Measurements from ENCODE around the gene A2M. TPM values are rescaled to one million over a fixed set of nuclear protein-coding genes. Genes with fewer than 3 reads are reported as not detected.

Gene A2M
- total RNA-seq, 1 experiment from 2014 or later: not detected

DNA sequence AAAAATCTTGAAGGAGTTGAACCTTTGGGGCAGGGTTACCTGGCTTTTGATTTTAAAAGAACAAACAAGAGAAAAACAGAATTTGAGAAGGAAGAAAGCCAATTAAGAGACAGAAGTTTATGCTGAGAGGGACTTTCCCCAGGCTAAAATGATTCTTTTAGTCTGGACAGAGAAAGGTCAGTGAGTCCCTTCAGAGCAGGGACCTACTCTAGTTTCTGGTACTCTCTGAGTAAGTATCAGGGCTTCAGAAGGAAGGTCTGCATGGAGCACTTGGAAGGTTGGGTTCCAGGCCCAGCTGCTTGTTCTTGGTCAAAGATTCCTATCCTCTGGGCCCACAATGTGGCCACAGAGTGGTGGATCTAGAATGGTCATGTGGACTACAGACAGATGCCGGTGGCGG lies 66.8 kb downstream of the A2M start:
- Mint-ChIP-seq H3K4me3 (ENCODE audit: low read depth, unreplicated experiment) (no peak overlapping the region), H3K36me3 (ENCODE audit: insufficient read depth, unreplicated experiment) (no peaks in the 10 kb centered on the region), H3K9me3 (ENCODE audit: low read depth, unreplicated experiment) (no peaks in the 10 kb centered on the region), H3K4me1 (ENCODE audit: low read depth, unreplicated experiment) (no peaks in the 10 kb centered on the region), H3K27ac (ENCODE audit: unreplicated experiment) (no peak overlapping the region), H3K27me3 (ENCODE audit: unreplicated experiment) (peaks cover 30% of the 10 kb centered on the region)
- no peak for DNase-seq
- no TSS peak for BruUV-seq (replicated peaks)
- intact Hi-C loops (cut with micrococcal nuclease; ENCODE audit: unreplicated experiment): loop anchor here (1.0 to 10.0 kb wide), 4 partner anchors 274 to 507 kb away; partner anchors contain the start of gene CLEC4E
- CTCF ChIA-PET: interaction anchor here (0.7 to 2.1 kb wide), 6 partner anchors 10 to 505 kb away, joined by 3 to 17 read pairs (median 6); partner anchors contain the start of gene M6PR
- TF ChIP-seq CTCF (IDR thresholded peaks at IDR 0.05; ENCODE audit: unreplicated experiment): no peak

GRCh38 chr12:9047105-9047504 lies 68.6 kb downstream of the A2M start:
- CTCF ChIA-PET: no interaction called here
- Mint-ChIP-seq H3K9me3 (ENCODE audit: low read depth, unreplicated experiment) (no peaks in the 10 kb centered on the region), H3K4me1 (ENCODE audit: low read depth, unreplicated experiment) (no peaks in the 10 kb centered on the region), H3K4me3 (ENCODE audit: low read depth, unreplicated experiment) (no peak overlapping the region), H3K27ac (ENCODE audit: unreplicated experiment) (no peak overlapping the region), H3K36me3 (ENCODE audit: insufficient read depth, unreplicated experiment) (no peaks in the 10 kb centered on the region), H3K27me3 (ENCODE audit: unreplicated experiment) (peaks cover 12% of the 10 kb centered on the region)
- no peak for DNase-seq
- intact Hi-C loops (cut with micrococcal nuclease; ENCODE audit: unreplicated experiment): loop anchor here (5.0 to 10.0 kb wide), 2 partner anchors 272 to 505 kb away; partner anchors contain the start of gene CLEC4E
- no peak for TF ChIP-seq CTCF (IDR thresholded peaks at IDR 0.05; ENCODE audit: unreplicated experiment)
- no TSS peak for BruUV-seq (replicated peaks)

- Mint-ChIP-seq H3K9me3 (ENCODE audit: low read depth, unreplicated experiment) (no peaks in the 10 kb centered on the region), H3K4me1 (ENCODE audit: low read depth, unreplicated experiment) (no peaks in the 10 kb centered on the region), H3K27ac (ENCODE audit: unreplicated experiment) (no peak overlapping the region), H3K36me3 (ENCODE audit: insufficient read depth, unreplicated experiment) (no peaks in the 10 kb centered on the region), H3K4me3 (ENCODE audit: low read depth, unreplicated experiment) (no peak overlapping the region), H3K27me3 (ENCODE audit: unreplicated experiment) (peaks cover 19% of the 10 kb centered on the region)
- CTCF ChIA-PET: no interaction called here
- no peak for TF ChIP-seq CTCF (IDR thresholded peaks at IDR 0.05; ENCODE audit: unreplicated experiment)
- DNase-seq: no peak
- no TSS peak for BruUV-seq (replicated peaks)
- intact Hi-C loops (cut with micrococcal nuclease; ENCODE audit: unreplicated experiment): loop anchor here (10.0 kb wide), 1 partner anchor 269 kb away; no protein-coding TSS in a partner anchor
Measured at GRCh38 chr12:9043766-9044165, 72.0 kb downstream of the A2M start.

DNA sequence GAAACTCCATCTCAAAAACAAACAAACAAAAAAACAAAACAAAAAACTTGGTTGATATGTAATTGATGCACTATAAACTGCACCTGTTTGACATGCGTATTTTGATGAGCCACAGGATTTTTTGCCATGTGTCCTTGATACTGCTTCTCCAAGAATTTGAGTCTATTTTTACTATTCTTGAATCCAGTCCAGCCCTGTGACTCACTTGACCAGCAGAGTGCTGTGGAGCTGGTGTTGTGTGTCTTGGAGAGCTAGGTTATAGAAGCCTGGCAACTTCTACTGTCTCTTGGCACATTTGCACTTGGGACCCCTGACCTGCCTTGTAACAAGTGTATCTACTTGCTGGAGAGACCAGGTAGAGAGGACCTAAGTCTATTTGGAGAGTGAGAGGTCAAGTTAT lies 74.4 kb downstream of the A2M start:
- Mint-ChIP-seq H3K4me3 (ENCODE audit: low read depth, unreplicated experiment) (no peak overlapping the region), H3K36me3 (ENCODE audit: insufficient read depth, unreplicated experiment) (no peaks in the 10 kb centered on the region), H3K27ac (ENCODE audit: unreplicated experiment) (no peak overlapping the region), H3K4me1 (ENCODE audit: low read depth, unreplicated experiment) (no peaks in the 10 kb centered on the region), H3K27me3 (ENCODE audit: unreplicated experiment) (peaks cover 21% of the 10 kb centered on the region), H3K9me3 (ENCODE audit: low read depth, unreplicated experiment) (no peaks in the 10 kb centered on the region)
- no peak for DNase-seq
- intact Hi-C loops (cut with micrococcal nuclease; ENCODE audit: unreplicated experiment): loop anchor here (10.0 kb wide), 1 partner anchor 267 kb away; no protein-coding TSS in a partner anchor
- TF ChIP-seq CTCF (IDR thresholded peaks at IDR 0.05; ENCODE audit: unreplicated experiment): no peak
- CTCF ChIA-PET: interaction anchor here (0.9 to 1.4 kb wide), 2 partner anchors 9 to 92 kb away, joined by 4 to 7 read pairs; partner anchors contain the start of gene M6PR
- BruUV-seq (replicated peaks): no TSS peak
